RPMI7951 (cell line): ENCODE results near the gene ORC5. TPM values are rescaled to one million over a fixed set of nuclear protein-coding genes. Genes with fewer than 3 reads are reported as not detected.
"Not testable (repeated sequence)": the region's sequence is repeated elsewhere in the genome, so short reads cannot be mapped to it uniquely, and the experiment has no call there.

Source experiments
- DNase-seq: peaks from one replicate; pipeline ENCODE4 v3.0.0-alpha.2; 2012; ENCODE audit warnings: low read depth
- total RNA-seq: library from RNA; depleted of rRNA; stranded (reverse); fragments of >200 nt; shearing (Covaris generic); gene quantifications from 2 replicates; pipeline ENCODE4 v1.2.3, GENCODE V29; 2014

The ORC5 gene
- total RNA-seq, 1 experiment from 2014 or later: 37.1 TPM

- no peak for DNase-seq
Measured at GRCh38 chr7:104192434-104192833, 15.4 kb downstream of the ORC5 start.

GRCh38 chr7:104185346-104185745 lies 22.5 kb downstream of the ORC5 start:
- no peak for DNase-seq

- peak; percentile 15 for DNase-seq
Measured at GRCh38 chr7:104179178-104179577, 28.6 kb downstream of the ORC5 start.

GRCh38 chr7:104177565-104178083 lies 30.2 kb downstream of the ORC5 start:
- not testable (repeated sequence) for DNase-seq

- no peak for DNase-seq
Measured at GRCh38 chr7:104176332-104176731, 31.5 kb downstream of the ORC5 start.

GRCh38 chr7:104175361-104175984 lies 32.3 kb downstream of the ORC5 start:
- DNase-seq: no peak

- DNase-seq: no peak
Measured at GRCh38 chr7:104174798-104175197, 33.0 kb downstream of the ORC5 start.

- no peak for DNase-seq
Measured at GRCh38 chr7:104162081-104162480, 45.7 kb downstream of the ORC5 start.

- no peak for DNase-seq
Measured at GRCh38 chr7:104161244-104161643, 46.6 kb downstream of the ORC5 start.

- DNase-seq: no peak
Measured at GRCh38 chr7:104160375-104160774, 47.4 kb downstream of the ORC5 start.

- DNase-seq: peak; percentile 13
Measured at GRCh38 chr7:104156842-104157277, 51.0 kb downstream of the ORC5 start.

- no peak for DNase-seq
Measured at GRCh38 chr7:104153287-104153686, 54.5 kb downstream of the ORC5 start.

- no peak for DNase-seq
Measured at GRCh38 chr7:104152468-104152867, 55.3 kb downstream of the ORC5 start.

GRCh38 chr7:104150470-104150869 lies 57.3 kb downstream of the ORC5 start:
- no peak for DNase-seq

GRCh38 chr7:104149822-104150221 lies 58.0 kb downstream of the ORC5 start:
- DNase-seq: no peak

- no peak for DNase-seq
Measured at GRCh38 chr7:104142147-104142546, 65.7 kb downstream of the ORC5 start.

- peak; percentile 47 for DNase-seq
Measured at GRCh38 chr7:104137971-104138370, 69.8 kb downstream of the ORC5 start.

- no peak for DNase-seq
Measured at GRCh38 chr7:104137511-104137910, 70.3 kb downstream of the ORC5 start.

GRCh38 chr7:104136981-104137380 lies 70.8 kb downstream of the ORC5 start:
- DNase-seq: no peak

- DNase-seq: no peak
Measured at GRCh38 chr7:104136561-104136960, 71.3 kb downstream of the ORC5 start.

- DNase-seq: no peak
Measured at GRCh38 chr7:104135760-104136558, 71.9 kb downstream of the ORC5 start.

GRCh38 chr7:104133238-104133637 lies 74.6 kb downstream of the ORC5 start:
- DNase-seq: no peak

GRCh38 chr7:104130726-104131125 lies 77.1 kb downstream of the ORC5 start:
- DNase-seq: no peak
